DMS53 treated with DMSO at 0.1 percent for 48 hours (cell line): ENCODE results near the gene HMGN3.

ENCODE experiments used
- DNase-seq: peaks from one replicate; lab custom pipeline; 2025; ENCODE audit not compliant: unreplicated experiment; lab: John Stamatoyannopoulos, UW

Gene HMGN3

GRCh38 chr6:79233611-79234149 is 802 bp downstream of the HMGN3 start:
- peak; percentile 60 for DNase-seq

- DNase-seq, result no peak
Measured at GRCh38 chr6:79232696-79233462, 1.6 kb downstream of the HMGN3 start.

- DNase-seq, result no peak
Measured at GRCh38 chr6:79231666-79232065, 2.8 kb downstream of the HMGN3 start.

GRCh38 chr6:79231101-79231500 is 3.4 kb downstream of the HMGN3 start:
- no peak for DNase-seq

- DNase-seq, result no peak
Measured at GRCh38 chr6:79230149-79230548, 4.3 kb downstream of the HMGN3 start.

- DNase-seq, result no peak
Measured at GRCh38 chr6:79227445-79227844, 7.0 kb downstream of the HMGN3 start.

GRCh38 chr6:79226660-79227059 is 7.8 kb downstream of the HMGN3 start:
- DNase-seq, result no peak

- no peak for DNase-seq
Measured at GRCh38 chr6:79225717-79226599, 8.5 kb downstream of the HMGN3 start.

GRCh38 chr6:79223611-79224404 is 10.7 kb downstream of the HMGN3 start:
- no peak for DNase-seq

GRCh38 chr6:79215213-79215824 is 19.2 kb downstream of the HMGN3 start:
- DNase-seq, result no peak

GRCh38 chr6:79212859-79213258 is 21.6 kb downstream of the HMGN3 start:
- DNase-seq, result no peak

- DNase-seq, result no peak
Measured at GRCh38 chr6:79208816-79209215, 25.7 kb downstream of the HMGN3 start.

GRCh38 chr6:79203753-79204253 is 30.7 kb downstream of the HMGN3 start:
- DNase-seq, result no peak

GRCh38 chr6:79202556-79202955 is 31.9 kb downstream of the HMGN3 start:
- DNase-seq, result no peak

- DNase-seq, result no peak
Measured at GRCh38 chr6:79201983-79202382, 32.5 kb downstream of the HMGN3 start.

- no peak for DNase-seq
Measured at GRCh38 chr6:79201143-79201542, 33.3 kb downstream of the HMGN3 start.

GRCh38 chr6:79196912-79197311 is 37.6 kb downstream of the HMGN3 start:
- no peak for DNase-seq

GRCh38 chr6:79193971-79194370 is 40.5 kb downstream of the HMGN3 start:
- no peak for DNase-seq

- no peak for DNase-seq
Measured at GRCh38 chr6:79189760-79190350, 44.6 kb downstream of the HMGN3 start.

- DNase-seq, result no peak
Measured at GRCh38 chr6:79188885-79189480, 45.5 kb downstream of the HMGN3 start.
